Prostate gland (tissue), 2 donors: Measurements from ENCODE around the gene GOLGA8J. TPM values are rescaled to one million over a fixed set of nuclear protein-coding genes. Genes with fewer than 3 reads are reported as not detected.

Experiments used
- DNase-seq: peaks from one replicate; pipeline ENCODE4 v3.0.0-alpha.2; 2019; ENCODE audit warnings: low spot score
- H3K27ac ChIP-seq, 2 donors: fragments of 200-600 bp; sonication (generic); 2 replicates each; pipeline ENCODE4 v1.5.1; 2017 to 2019
- H3K27me3 ChIP-seq: fragments of 200-600 bp; sonication (generic); replicated peaks from 2 replicates; pipeline ENCODE4 v1.5.1; 2019; ENCODE audit not compliant: insufficient read depth
- H3K36me3 ChIP-seq, 2 donors: fragments of 200-600 bp; sonication (generic); 1 replicate in 1 of 2; 2 replicates in 1 of 2; pipeline versions ENCODE4 v1.5.1 to v1.8.1; 2017 to 2019
- H3K4me1 ChIP-seq: fragments of 200-600 bp; sonication (generic); replicated peaks from 2 replicates; pipeline ENCODE4 v1.5.1; 2019
- H3K4me3 ChIP-seq, 2 donors: fragments of 200-600 bp; sonication (generic); 2 replicates each; pipeline ENCODE4 v1.5.1; 2017 to 2019
- H3K9me3 ChIP-seq: fragments of 200-600 bp; sonication (generic); 2 replicates; pipeline ENCODE4 v1.5.1; 2017
- POLR2A ChIP-seq: fragments of 450-650 bp; IDR thresholded peaks from one replicate; pipeline ENCODE4 v1.6.1; 2016; ENCODE audit warnings: antibody characterized with exemption, mild to moderate bottlenecking
- POLR2AphosphoS5 ChIP-seq: sonication (generic); formaldehyde crosslinking; IDR thresholded peaks from one replicate; pipeline ENCODE4 v1.6.1; 2017; ENCODE audit warnings: antibody characterized with exemption
- WGBS: methylation state at CpG from one replicate; pipeline ENCODE4 v1.1.5; 2018; 5-methylcytosine and 5-hydroxymethylcytosine counted together
- intact Hi-C: fragments of 100-400 bp; cut with DNase I; formaldehyde crosslinking; loops from one replicate; pipeline ENCODE4 v1.14.2; 2022
- total RNA-seq, 2 donors: library from RNA; depleted of rRNA; stranded (reverse); fragments of >200 nt; gene quantifications; one replicate each; pipeline ENCODE4 v1.1.0, GENCODE V29; 2016
- TF ChIP-seq, protein P1 (sequence below), 4 experiments: fragments of 200-600 bp in 2 of 4; fragments of 450-650 bp in 2 of 4; sonication (generic) in 2 of 4; IDR thresholded peaks; 1 replicate in 3 of 4; 2 replicates in 1 of 4; pipeline ENCODE4 v1.5.1; 2016 to 2019; ENCODE audit warnings: antibody characterized with exemption in 4 of 4, mild to moderate bottlenecking in 2 of 4, moderate library complexity in 2 of 4

GOLGA8J gene
- total RNA-seq, 2 donors from 2014 or later: 1.1 TPM; not detected in 1

DNA sequence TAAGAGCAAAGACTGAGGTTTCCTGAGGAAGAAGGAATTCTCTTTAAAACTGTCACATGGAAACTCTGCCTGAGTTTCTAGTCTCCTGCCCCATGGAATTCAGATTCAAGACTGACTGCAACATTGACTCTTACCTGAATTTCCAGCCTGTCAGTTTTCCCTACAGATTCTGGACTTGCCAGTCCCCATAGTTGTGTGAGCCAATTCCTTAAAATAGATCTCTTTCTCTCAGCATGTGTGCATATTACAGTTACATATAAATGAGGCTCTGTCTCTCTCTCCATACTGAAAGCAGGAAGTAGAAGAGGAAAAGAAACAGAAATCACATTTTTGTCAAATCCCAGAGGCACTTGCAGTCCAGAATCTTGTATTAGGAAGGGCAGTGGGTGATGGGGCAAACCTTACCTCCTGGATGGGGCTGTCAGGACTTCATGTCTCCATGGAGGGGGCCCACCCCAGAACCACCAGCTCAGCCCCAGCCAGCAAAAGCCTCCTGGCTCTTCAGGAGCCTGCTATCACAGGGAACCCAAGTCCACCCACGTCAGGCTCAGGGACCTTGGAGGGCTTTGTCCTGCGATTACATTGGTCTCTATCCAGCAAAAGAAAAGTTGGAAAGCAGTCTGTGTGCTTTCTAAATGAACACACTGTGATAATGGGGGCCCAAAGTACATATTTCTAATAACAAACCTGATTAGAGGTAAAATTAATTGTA, 18.8 kb upstream of the GOLGA8J start:
- intact Hi-C loops: no loop called here
- no peak overlapping the region for H3K27ac ChIP-seq
- no peaks in the 10 kb centered on the region for H3K27me3 ChIP-seq
- no peak overlapping the region for H3K4me3 ChIP-seq
- no peaks in the 10 kb centered on the region for H3K9me3 ChIP-seq
- WGBS: 34% methylated on average over 2 of the region's 2 CpGs
- H3K4me1 ChIP-seq: no peaks in the 10 kb centered on the region
- H3K36me3 ChIP-seq: no peaks in the 10 kb centered on the region
- no peak for DNase-seq
- no peak for TF ChIP-seq POLR2A
- no peak for TF ChIP-seq POLR2AphosphoS5
- TF ChIP-seq, protein P1, sequence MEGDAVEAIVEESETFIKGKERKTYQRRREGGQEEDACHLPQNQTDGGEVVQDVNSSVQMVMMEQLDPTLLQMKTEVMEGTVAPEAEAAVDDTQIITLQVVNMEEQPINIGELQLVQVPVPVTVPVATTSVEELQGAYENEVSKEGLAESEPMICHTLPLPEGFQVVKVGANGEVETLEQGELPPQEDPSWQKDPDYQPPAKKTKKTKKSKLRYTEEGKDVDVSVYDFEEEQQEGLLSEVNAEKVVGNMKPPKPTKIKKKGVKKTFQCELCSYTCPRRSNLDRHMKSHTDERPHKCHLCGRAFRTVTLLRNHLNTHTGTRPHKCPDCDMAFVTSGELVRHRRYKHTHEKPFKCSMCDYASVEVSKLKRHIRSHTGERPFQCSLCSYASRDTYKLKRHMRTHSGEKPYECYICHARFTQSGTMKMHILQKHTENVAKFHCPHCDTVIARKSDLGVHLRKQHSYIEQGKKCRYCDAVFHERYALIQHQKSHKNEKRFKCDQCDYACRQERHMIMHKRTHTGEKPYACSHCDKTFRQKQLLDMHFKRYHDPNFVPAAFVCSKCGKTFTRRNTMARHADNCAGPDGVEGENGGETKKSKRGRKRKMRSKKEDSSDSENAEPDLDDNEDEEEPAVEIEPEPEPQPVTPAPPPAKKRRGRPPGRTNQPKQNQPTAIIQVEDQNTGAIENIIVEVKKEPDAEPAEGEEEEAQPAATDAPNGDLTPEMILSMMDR (IDR thresholded peaks at IDR 0.05): no peak

DNA sequence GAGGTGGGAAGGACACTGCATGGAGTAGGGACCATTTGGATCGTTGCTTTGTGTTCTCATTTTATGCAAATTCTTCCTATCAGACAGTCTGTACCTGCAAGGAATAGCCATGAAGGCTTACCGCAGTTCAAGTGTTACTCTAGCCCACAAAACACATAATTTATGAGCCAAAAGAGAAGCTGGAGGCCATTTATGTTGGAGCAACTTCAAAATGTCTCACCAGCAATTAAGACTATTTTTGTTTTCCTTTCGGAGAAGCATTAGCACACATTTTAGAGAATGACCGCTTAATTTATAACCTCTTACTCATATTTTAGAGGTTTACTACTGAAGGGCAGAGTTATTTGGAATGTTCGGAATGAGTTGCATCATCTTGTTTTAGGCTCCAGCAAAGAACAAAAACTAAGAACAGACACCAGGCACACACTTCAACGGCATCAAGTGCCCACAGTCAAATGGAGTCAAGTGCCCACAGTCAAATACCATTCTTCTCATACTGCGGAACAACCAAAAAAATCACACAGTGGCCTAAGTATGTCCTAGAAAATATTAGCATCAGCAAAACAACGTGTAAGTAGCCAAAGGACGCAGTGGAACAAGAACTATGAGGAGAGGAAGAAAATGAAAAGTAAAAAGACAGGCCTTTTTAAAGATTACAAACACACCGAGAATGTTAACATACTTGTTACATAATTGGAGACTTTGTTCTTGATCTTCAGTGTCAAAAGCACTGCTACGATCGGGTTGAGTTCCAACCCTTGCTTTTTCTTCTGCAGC, 17.5 kb upstream of the GOLGA8J start:
- Histone ChIP-seq H3K27me3 (no peaks in the 10 kb centered on the region), H3K36me3 (no peaks in the 10 kb centered on the region), H3K4me3 (no peak overlapping the region), H3K9me3 (no peaks in the 10 kb centered on the region), H3K4me1 (no peaks in the 10 kb centered on the region), H3K27ac (no peak overlapping the region)
- WGBS: 30% methylated on average over 12 of the region's 12 CpGs
- intact Hi-C loops: no loop called here
- TF ChIP-seq, protein P1 (IDR thresholded peaks at IDR 0.05): no peak
- TF ChIP-seq POLR2AphosphoS5: peak; percentile 38
- DNase-seq: no peak

DNA sequence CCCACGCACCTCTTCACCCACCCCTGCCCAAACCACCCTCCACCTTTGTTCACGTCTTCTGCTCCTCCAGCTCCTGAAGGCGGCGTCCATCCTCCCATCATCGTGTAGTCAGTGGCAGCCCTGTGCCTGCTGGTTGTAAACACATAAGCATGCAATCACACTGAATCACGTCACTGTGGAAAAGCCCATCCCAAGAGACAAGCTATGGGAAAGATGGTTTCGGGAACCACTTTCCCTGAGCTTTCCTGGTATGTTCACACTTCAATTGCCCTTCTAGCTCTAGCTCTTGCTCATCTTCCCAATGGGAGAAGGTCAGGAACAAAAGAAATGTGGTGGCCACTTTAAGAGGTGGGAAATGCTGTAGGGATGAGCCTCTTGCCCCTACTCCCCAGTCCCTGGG, 14.4 kb upstream of the GOLGA8J start:
- Histone ChIP-seq H3K9me3 (no peaks in the 10 kb centered on the region), H3K4me1 (no peaks in the 10 kb centered on the region), H3K27me3 (peaks cover 2% of the 10 kb centered on the region), H3K4me3 (no peak overlapping the region), H3K27ac (no peak overlapping the region), H3K36me3 (no peaks in the 10 kb centered on the region)
- no peak for DNase-seq
- WGBS: 93% methylated on average over 7 of the region's 7 CpGs
- TF ChIP-seq, protein P1 (IDR thresholded peaks at IDR 0.05): no peak
- TF ChIP-seq POLR2AphosphoS5 (no peak), POLR2A (no peak)
- intact Hi-C loops: no loop called here

DNA sequence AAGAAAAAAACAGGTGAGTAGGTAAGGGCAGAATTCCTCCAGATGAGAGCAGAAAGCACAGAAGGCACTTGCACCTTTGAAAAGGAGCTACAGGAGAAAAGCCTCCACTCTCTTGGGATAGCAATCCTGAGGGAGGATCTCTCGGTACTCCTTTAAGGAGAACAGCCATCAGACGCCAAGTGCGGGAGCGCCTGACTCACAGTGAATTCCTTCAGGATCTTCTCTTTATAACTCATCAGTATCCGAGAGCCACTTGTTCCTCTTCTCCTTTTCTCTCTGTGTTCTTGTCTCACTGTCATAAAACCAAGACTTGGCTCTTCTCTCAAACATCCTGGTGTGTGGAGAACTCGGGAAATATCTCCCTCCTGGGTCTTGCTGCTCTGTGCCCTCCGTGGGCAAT, 10.1 kb upstream of the GOLGA8J start:
- no peak overlapping the region for H3K27ac ChIP-seq
- TF ChIP-seq, protein P1 (IDR thresholded peaks at IDR 0.05): no peak
- TF ChIP-seq POLR2A: no peak
- TF ChIP-seq POLR2AphosphoS5: no peak
- H3K27me3 ChIP-seq: peaks cover 2% of the 10 kb centered on the region
- H3K4me1 ChIP-seq: no peaks in the 10 kb centered on the region
- no peaks in the 10 kb centered on the region for H3K36me3 ChIP-seq
- DNase-seq: no peak
- WGBS: 58% methylated on average over 7 of the region's 7 CpGs
- intact Hi-C loops: loop anchor here (10.0 kb wide), 2 partner anchors 248 to 298 kb away; partner anchors contain the start of gene TJP1
- no peaks in the 10 kb centered on the region for H3K9me3 ChIP-seq
- H3K4me3 ChIP-seq: no peak overlapping the region
